Measurements from ENCODE around the gene MAX.

DNA sequence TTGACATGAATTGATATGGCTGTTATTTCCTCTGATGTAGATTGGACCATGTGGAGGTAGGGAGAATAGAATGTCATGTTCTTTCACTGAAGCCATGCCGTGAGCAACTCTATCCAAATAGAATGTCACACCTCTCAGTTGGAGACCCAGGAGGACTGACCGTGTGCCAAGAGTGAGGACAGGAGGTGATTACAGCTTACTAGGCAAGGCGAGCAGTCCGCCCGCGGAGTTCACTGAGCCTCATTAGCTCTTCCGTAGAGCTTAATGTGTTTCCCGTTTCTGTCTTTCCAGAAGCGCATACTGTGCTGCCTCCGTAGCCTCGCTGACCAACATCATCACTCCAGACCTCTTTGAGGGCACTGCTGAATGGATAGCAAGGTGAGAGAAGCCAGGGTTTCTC is 70.0 kb downstream of the MAX start:
- no peak for TF ChIP-seq POLR2A (IDR thresholded peaks at IDR 0.05)
- TF ChIP-seq, protein P1, sequence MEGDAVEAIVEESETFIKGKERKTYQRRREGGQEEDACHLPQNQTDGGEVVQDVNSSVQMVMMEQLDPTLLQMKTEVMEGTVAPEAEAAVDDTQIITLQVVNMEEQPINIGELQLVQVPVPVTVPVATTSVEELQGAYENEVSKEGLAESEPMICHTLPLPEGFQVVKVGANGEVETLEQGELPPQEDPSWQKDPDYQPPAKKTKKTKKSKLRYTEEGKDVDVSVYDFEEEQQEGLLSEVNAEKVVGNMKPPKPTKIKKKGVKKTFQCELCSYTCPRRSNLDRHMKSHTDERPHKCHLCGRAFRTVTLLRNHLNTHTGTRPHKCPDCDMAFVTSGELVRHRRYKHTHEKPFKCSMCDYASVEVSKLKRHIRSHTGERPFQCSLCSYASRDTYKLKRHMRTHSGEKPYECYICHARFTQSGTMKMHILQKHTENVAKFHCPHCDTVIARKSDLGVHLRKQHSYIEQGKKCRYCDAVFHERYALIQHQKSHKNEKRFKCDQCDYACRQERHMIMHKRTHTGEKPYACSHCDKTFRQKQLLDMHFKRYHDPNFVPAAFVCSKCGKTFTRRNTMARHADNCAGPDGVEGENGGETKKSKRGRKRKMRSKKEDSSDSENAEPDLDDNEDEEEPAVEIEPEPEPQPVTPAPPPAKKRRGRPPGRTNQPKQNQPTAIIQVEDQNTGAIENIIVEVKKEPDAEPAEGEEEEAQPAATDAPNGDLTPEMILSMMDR (IDR thresholded peaks at IDR 0.05): no peak
- no peak for TF ChIP-seq POLR2AphosphoS5 (IDR thresholded peaks at IDR 0.05)
